Nephron (organoid): ENCODE measurements around the gene NPIPB4.
"Not testable (repeated sequence)": the region's sequence is repeated elsewhere in the genome, so short reads cannot be mapped to it uniquely, and the experiment has no call there.

Experiments used
- H3K27ac Mint-ChIP-seq, 3 experiments: 2 replicates each; pipeline ENCODE4 v1.8.0; 2020; ENCODE audit warnings: mixed read lengths in 3 of 3, mild to moderate bottlenecking in 2 of 3, moderate library complexity in 1 of 3
- H3K27me3 Mint-ChIP-seq: 2 replicates; pipeline ENCODE4 v1.8.0; 2021; ENCODE audit warnings: low read depth, mild to moderate bottlenecking, moderate library complexity, mixed read lengths
- H3K36me3 Mint-ChIP-seq: 2 replicates; pipeline ENCODE4 v1.8.0; 2020; ENCODE audit warnings: low read depth, mixed read lengths
- H3K4me1 Mint-ChIP-seq: 2 replicates; pipeline ENCODE4 v1.8.0; 2020; ENCODE audit warnings: mixed read lengths
- H3K4me3 Mint-ChIP-seq, 3 experiments: 2 replicates each; pipeline ENCODE4 v1.8.0; 2020; ENCODE audit warnings: mild to moderate bottlenecking in 3 of 3, mixed read lengths in 3 of 3, moderate library complexity in 2 of 3
- H3K9me3 Mint-ChIP-seq: 2 replicates; pipeline ENCODE4 v1.8.0; 2020; ENCODE audit warnings: mixed read lengths
- TF ChIP-seq, protein P1 (sequence below), 3 experiments: fragments of 200-600 bp; sonication (generic); IDR thresholded peaks; one replicate each; pipeline ENCODE4 v1.5.0; 2021; ENCODE audit warnings: antibody characterized with exemption in 3 of 3; ENCODE audit not compliant: unreplicated experiment in 3 of 3

NPIPB4 gene

DNA sequence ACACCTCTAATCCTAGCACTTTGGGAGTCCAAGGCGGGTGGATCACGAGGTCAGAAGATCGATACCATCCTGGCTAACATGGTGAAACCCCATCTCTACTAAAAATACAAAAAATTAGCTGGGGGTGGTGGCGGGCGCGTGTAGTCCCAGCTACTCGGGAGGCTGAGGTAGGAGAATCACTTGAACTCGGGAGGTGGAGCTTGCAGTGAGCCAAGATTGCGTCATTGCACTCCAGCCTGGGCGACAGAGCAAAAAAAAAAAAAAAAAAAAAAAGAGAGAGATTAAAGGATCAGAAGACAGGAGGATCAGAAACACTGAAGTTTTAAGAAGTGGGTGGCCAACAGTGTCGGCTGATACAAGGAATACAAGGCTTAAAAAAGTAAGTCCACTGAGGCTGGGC lies 41.9 kb downstream of the NPIPB4 start:
- not testable (repeated sequence) for H3K27me3 Mint-ChIP-seq, H3K27ac Mint-ChIP-seq
- H3K36me3 Mint-ChIP-seq = peaks cover 26% of the 10 kb centered on the region

GRCh38 chr16:21802375-21802663 lies 55.2 kb downstream of the NPIPB4 start:
- H3K36me3 Mint-ChIP-seq = peaks cover 14% of the 10 kb centered on the region
- H3K27me3 Mint-ChIP-seq, H3K27ac Mint-ChIP-seq, H3K4me1 Mint-ChIP-seq, H3K4me3 Mint-ChIP-seq, H3K9me3 Mint-ChIP-seq: not testable (repeated sequence)

More for the DNA sequence above, 41.9 kb downstream of the NPIPB4 start:
- H3K4me3 Mint-ChIP-seq, H3K9me3 Mint-ChIP-seq: not testable (repeated sequence)
- peaks cover 12% of the 10 kb centered on the region for H3K4me1 Mint-ChIP-seq

DNA sequence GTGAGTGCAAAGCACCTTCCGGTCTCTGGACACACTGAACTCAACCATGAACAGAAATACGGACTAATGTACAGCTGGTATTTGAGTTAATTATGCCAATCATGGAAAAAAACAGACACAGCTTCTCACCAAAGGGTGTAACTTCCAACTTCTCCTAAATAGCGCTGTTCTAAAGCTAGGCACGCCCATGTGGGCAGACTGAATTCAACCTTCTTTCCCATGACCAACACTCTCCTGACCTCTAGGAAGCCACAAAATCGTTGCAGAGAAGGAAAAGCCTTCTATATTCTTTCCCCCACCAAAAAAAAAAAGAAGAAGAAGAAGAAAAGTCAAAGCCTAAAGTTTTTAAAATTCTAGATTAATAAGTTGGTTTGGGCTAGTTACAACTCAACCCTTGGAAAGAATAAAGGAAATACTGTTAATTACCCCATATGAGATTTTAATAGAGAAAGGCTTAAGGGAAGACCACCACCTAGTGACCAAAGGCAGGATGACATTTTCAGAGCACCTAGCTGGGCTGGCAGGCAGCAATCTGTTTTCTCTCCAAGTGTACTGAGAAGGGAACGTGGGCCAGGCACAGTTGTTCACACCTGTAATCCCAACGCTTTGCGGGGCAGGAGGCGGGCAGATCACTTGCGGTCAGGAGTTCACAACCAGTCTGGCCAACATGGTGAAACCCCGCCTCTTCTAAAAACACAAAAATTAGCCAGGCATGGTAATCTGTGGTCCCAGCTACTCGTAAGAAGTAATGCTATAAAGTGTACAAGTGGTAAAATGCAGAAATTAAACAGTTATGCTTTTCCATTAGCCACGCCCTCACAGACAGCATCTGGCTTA lies 55.8 kb downstream of the NPIPB4 start:
- not testable (repeated sequence) for H3K27ac Mint-ChIP-seq, H3K4me1 Mint-ChIP-seq, H3K27me3 Mint-ChIP-seq, H3K4me3 Mint-ChIP-seq, H3K9me3 Mint-ChIP-seq
- TF ChIP-seq, protein P1, sequence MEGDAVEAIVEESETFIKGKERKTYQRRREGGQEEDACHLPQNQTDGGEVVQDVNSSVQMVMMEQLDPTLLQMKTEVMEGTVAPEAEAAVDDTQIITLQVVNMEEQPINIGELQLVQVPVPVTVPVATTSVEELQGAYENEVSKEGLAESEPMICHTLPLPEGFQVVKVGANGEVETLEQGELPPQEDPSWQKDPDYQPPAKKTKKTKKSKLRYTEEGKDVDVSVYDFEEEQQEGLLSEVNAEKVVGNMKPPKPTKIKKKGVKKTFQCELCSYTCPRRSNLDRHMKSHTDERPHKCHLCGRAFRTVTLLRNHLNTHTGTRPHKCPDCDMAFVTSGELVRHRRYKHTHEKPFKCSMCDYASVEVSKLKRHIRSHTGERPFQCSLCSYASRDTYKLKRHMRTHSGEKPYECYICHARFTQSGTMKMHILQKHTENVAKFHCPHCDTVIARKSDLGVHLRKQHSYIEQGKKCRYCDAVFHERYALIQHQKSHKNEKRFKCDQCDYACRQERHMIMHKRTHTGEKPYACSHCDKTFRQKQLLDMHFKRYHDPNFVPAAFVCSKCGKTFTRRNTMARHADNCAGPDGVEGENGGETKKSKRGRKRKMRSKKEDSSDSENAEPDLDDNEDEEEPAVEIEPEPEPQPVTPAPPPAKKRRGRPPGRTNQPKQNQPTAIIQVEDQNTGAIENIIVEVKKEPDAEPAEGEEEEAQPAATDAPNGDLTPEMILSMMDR (IDR thresholded peaks at IDR 0.05; ENCODE audit: unreplicated experiment in 3 of 3) = peak; percentile 28 to 47 (median 39)
- peaks cover 14% of the 10 kb centered on the region for H3K36me3 Mint-ChIP-seq

- H3K4me3 Mint-ChIP-seq, H3K27me3 Mint-ChIP-seq, H3K9me3 Mint-ChIP-seq, H3K4me1 Mint-ChIP-seq, H3K27ac Mint-ChIP-seq: not testable (repeated sequence)
- peaks cover 12% of the 10 kb centered on the region for H3K36me3 Mint-ChIP-seq
Measured at GRCh38 chr16:21798601-21799000, 59.0 kb downstream of the NPIPB4 start.

GRCh38 chr16:21793310-21793709 lies 64.2 kb downstream of the NPIPB4 start:
- not testable (repeated sequence) for H3K27ac Mint-ChIP-seq, H3K4me3 Mint-ChIP-seq, H3K4me1 Mint-ChIP-seq, H3K36me3 Mint-ChIP-seq, H3K27me3 Mint-ChIP-seq, H3K9me3 Mint-ChIP-seq

GRCh38 chr16:21790506-21790905 lies 67.0 kb downstream of the NPIPB4 start:
- H3K27me3 Mint-ChIP-seq, H3K4me3 Mint-ChIP-seq, H3K9me3 Mint-ChIP-seq: not testable (repeated sequence)

More at GRCh38 chr16:21790506-21790905, 67.0 kb downstream of the NPIPB4 start:
- H3K27ac Mint-ChIP-seq, H3K36me3 Mint-ChIP-seq, H3K4me1 Mint-ChIP-seq: not testable (repeated sequence)
